SK-N-MC (cell line): ENCODE measurements around the gene ZNF827.

Source experiments
- EZH2 ChIP-seq: fragments of 200-600 bp; sonication (generic); IDR thresholded peaks from one replicate; pipeline ENCODE4 v1.6.1; 2017; ENCODE audit warnings: antibody characterized with exemption
- POLR2AphosphoS5 ChIP-seq: IDR thresholded peaks from 2 replicates; pipeline ENCODE4 v1.6.1; 2012; ENCODE audit warnings: mild to moderate bottlenecking, low read depth, low read length, borderline replicate concordance

DNA sequence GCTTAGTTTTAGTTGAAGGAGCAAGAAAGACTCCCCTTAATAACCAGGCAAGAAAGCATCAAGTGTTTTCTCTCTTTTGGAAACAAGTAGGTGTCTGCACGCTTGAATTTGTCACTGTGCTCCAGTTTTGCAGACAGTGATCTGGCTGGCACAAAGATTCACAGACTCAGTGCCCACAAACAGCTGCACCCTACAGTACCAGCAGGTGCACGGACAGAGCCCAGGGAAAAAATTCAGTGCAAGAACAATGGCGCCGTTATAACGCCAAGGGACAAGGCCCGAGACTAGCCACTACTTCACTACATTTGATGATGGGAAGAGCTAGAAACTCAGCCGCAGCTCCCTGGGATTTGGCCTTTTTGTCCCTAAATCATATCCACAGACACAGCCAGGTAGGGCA lies 56.0 kb downstream of the ZNF827 start:
- TF ChIP-seq EZH2 (no peak), POLR2AphosphoS5 (no peak)
